Measurements from ENCODE around the gene CFAP46.

DNA sequence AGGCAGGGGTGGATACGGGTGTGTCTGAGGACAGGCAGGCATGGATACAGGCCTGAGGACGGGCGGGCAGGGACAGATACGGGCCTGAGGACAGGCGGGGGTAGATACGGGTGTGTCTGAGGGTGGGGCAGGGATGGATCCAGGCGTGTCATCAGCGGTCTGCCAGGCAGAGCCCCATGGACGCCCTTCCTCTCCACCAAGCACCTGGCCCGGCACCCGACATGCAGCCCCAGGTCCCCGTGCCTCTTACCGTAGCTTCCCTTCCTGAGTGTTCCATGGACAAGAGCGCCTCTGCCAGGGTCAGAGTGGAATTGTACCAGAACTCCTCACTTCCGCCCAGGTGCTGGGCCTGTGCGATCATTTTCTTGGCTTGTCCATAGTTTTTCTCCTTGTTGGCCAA, 81.8 kb downstream of the CFAP46 start:
- TF ChIP-seq YY1 (IDR thresholded peaks at IDR 0.05; ENCODE audit: insufficient read depth, insufficient read length) (no peak), ZNF274 (IDR thresholded peaks at IDR 0.05; ENCODE audit: low read depth, low read length) (no peak)
